A549 (cell line): ENCODE results near the gene CELF4.

Source experiments
- CEBPB ChIP-seq, 2 experiments: fragments of >200 bp in 1 of 2; sonication (Bioruptor Twin) in 1 of 2; formaldehyde crosslinking in 1 of 2; IDR thresholded peaks; 2 replicates each; pipeline ENCODE4 v1.6.1; 2012 to 2016
- FOSL2 ChIP-seq, 2 experiments: fragments of 450-650 bp in 1 of 2; fragments of >200 bp in 1 of 2; sonication (Bioruptor Twin) in 1 of 2; formaldehyde crosslinking; IDR thresholded peaks; 2 replicates each; pipeline versions ENCODE4 v1.5.0 to v1.6.1; 2016 to 2020; ENCODE audit warnings: mild to moderate bottlenecking in 1 of 2, moderate library complexity in 1 of 2
- KDM1A ChIP-seq: fragments of 200-600 bp; sonication (generic); IDR thresholded peaks from 2 replicates; pipeline ENCODE4 v1.6.1; 2016; ENCODE audit warnings: low read depth, mild to moderate bottlenecking
- MAFK ChIP-seq: fragments of 450-650 bp; IDR thresholded peaks from 2 replicates; pipeline ENCODE4 v1.6.1; 2014; ENCODE audit not compliant: partially characterized antibody
- NFE2L2 ChIP-seq: fragments of 150-350 bp; conservative IDR thresholded peaks from 2 replicates; pipeline ENCODE4 v1.6.1; 2014; ENCODE audit warnings: low read length
- PHF8 ChIP-seq: fragments of 200-600 bp; sonication (generic); IDR thresholded peaks from 2 replicates; pipeline ENCODE4 v1.6.1; 2016; ENCODE audit warnings: low read depth, mild to moderate bottlenecking, antibody characterized with exemption, moderate library complexity, borderline replicate concordance
- POLR2A ChIP-seq: IDR thresholded peaks from 2 replicates; pipeline ENCODE4 v1.6.1; 2012; ENCODE audit warnings: mild to moderate bottlenecking, low read length
- RARB ChIP-seq: fragments of 250-450 bp; sonication (Bioruptor Pico); IDR thresholded peaks from 2 replicates; pipeline ENCODE4 v1.8.0; 2021; ENCODE audit warnings: mild to moderate bottlenecking, moderate library complexity
- RCOR1 ChIP-seq: fragments of 150-350 bp; IDR thresholded peaks from 2 replicates; pipeline ENCODE4 v1.6.1; 2014; ENCODE audit warnings: antibody characterized with exemption, low read length, low read depth
- SREBF2 ChIP-seq: fragments of 450-650 bp; IDR thresholded peaks from 2 replicates; pipeline ENCODE4 v1.6.1; 2014; ENCODE audit warnings: mild to moderate bottlenecking, moderate library complexity
- TF ChIP-seq, protein P1 (sequence below): fragments of >200 bp; sonication (Bioruptor Twin); formaldehyde crosslinking; IDR thresholded peaks from 3 replicates; pipeline ENCODE4 v1.5.1; 2016
- TF ChIP-seq, protein P2 (sequence below): fragments of 450-650 bp; IDR thresholded peaks from 2 replicates; pipeline ENCODE4 v1.6.1; 2014; ENCODE audit warnings: antibody characterized with exemption
- TF ChIP-seq, protein P3 (sequence below): fragments of 200-600 bp; sonication (generic); IDR thresholded peaks from 2 replicates; pipeline ENCODE4 v1.6.1; 2016; ENCODE audit warnings: antibody characterized with exemption, mild to moderate bottlenecking, moderate library complexity

- TF ChIP-seq POLR2A (no peak), SREBF2 (no peak), KDM1A (no peak), PHF8 (no peak), FOSL2 (IDR thresholded peaks at IDR 0.05) (no peak), FOSL2 (CRISPR knock-in tag; IDR thresholded peaks at IDR 0.05) (no peak), CEBPB (IDR thresholded peaks at IDR 0.05) (no peak), RCOR1 (no peak), RARB (CRISPR knock-in tag) (no peak), MAFK (no peak), NFE2L2 (no peak)
- TF ChIP-seq, protein P1, sequence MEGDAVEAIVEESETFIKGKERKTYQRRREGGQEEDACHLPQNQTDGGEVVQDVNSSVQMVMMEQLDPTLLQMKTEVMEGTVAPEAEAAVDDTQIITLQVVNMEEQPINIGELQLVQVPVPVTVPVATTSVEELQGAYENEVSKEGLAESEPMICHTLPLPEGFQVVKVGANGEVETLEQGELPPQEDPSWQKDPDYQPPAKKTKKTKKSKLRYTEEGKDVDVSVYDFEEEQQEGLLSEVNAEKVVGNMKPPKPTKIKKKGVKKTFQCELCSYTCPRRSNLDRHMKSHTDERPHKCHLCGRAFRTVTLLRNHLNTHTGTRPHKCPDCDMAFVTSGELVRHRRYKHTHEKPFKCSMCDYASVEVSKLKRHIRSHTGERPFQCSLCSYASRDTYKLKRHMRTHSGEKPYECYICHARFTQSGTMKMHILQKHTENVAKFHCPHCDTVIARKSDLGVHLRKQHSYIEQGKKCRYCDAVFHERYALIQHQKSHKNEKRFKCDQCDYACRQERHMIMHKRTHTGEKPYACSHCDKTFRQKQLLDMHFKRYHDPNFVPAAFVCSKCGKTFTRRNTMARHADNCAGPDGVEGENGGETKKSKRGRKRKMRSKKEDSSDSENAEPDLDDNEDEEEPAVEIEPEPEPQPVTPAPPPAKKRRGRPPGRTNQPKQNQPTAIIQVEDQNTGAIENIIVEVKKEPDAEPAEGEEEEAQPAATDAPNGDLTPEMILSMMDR: no peak
- TF ChIP-seq, protein P2, sequence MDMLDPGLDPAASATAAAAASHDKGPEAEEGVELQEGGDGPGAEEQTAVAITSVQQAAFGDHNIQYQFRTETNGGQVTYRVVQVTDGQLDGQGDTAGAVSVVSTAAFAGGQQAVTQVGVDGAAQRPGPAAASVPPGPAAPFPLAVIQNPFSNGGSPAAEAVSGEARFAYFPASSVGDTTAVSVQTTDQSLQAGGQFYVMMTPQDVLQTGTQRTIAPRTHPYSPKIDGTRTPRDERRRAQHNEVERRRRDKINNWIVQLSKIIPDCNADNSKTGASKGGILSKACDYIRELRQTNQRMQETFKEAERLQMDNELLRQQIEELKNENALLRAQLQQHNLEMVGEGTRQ: no peak
- TF ChIP-seq, protein P3, sequence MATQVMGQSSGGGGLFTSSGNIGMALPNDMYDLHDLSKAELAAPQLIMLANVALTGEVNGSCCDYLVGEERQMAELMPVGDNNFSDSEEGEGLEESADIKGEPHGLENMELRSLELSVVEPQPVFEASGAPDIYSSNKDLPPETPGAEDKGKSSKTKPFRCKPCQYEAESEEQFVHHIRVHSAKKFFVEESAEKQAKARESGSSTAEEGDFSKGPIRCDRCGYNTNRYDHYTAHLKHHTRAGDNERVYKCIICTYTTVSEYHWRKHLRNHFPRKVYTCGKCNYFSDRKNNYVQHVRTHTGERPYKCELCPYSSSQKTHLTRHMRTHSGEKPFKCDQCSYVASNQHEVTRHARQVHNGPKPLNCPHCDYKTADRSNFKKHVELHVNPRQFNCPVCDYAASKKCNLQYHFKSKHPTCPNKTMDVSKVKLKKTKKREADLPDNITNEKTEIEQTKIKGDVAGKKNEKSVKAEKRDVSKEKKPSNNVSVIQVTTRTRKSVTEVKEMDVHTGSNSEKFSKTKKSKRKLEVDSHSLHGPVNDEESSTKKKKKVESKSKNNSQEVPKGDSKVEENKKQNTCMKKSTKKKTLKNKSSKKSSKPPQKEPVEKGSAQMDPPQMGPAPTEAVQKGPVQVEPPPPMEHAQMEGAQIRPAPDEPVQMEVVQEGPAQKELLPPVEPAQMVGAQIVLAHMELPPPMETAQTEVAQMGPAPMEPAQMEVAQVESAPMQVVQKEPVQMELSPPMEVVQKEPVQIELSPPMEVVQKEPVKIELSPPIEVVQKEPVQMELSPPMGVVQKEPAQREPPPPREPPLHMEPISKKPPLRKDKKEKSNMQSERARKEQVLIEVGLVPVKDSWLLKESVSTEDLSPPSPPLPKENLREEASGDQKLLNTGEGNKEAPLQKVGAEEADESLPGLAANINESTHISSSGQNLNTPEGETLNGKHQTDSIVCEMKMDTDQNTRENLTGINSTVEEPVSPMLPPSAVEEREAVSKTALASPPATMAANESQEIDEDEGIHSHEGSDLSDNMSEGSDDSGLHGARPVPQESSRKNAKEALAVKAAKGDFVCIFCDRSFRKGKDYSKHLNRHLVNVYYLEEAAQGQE: no peak
Observed at GRCh38 chr18:37590346-37590745, 24.7 kb upstream of the CELF4 start.
